Activated naive CD4-positive, alpha-beta T cell treated with anti-CD3 and anti-CD28 coated beads, Interleukin-2, amount 10 ng/mL, durations not matched to agents 7 days and 5 days (primary cell): ENCODE measurements around the gene ADK.
"Not testable (repeated sequence)": the region's sequence is repeated elsewhere in the genome, so short reads cannot be mapped to it uniquely, and the experiment has no call there.

Source experiments
- CTCF ChIA-PET: fragments of 350-600 bp; sonication (Branson Sonifier 250); formaldehyde crosslinking; loops from one replicate; lab custom pipeline; 2021; ENCODE audit warnings: antibody characterized with exemption; lab: Charles Lee
- DNase-seq: peaks from one replicate; pipeline ENCODE4 v3.0.0-alpha.2; 2020
- H3K27ac Mint-ChIP-seq: one replicate; pipeline ENCODE4 v1.8.0; 2021; ENCODE audit warnings: mild to moderate bottlenecking, moderate library complexity, mixed read lengths
- H3K27me3 Mint-ChIP-seq: one replicate; pipeline ENCODE4 v1.8.0; 2021; ENCODE audit warnings: mild to moderate bottlenecking, mixed read lengths
- H3K36me3 Mint-ChIP-seq: one replicate; pipeline ENCODE4 v1.8.0; 2021; ENCODE audit warnings: mixed read lengths
- H3K4me1 Mint-ChIP-seq: one replicate; pipeline ENCODE4 v1.8.0; 2021; ENCODE audit warnings: mixed read lengths
- H3K4me3 Mint-ChIP-seq: one replicate; pipeline ENCODE4 v1.8.0; 2021; ENCODE audit warnings: mild to moderate bottlenecking, moderate library complexity, mixed read lengths
- H3K9me3 Mint-ChIP-seq: one replicate; pipeline ENCODE4 v1.8.0; 2021; ENCODE audit warnings: mixed read lengths

ADK gene

DNA sequence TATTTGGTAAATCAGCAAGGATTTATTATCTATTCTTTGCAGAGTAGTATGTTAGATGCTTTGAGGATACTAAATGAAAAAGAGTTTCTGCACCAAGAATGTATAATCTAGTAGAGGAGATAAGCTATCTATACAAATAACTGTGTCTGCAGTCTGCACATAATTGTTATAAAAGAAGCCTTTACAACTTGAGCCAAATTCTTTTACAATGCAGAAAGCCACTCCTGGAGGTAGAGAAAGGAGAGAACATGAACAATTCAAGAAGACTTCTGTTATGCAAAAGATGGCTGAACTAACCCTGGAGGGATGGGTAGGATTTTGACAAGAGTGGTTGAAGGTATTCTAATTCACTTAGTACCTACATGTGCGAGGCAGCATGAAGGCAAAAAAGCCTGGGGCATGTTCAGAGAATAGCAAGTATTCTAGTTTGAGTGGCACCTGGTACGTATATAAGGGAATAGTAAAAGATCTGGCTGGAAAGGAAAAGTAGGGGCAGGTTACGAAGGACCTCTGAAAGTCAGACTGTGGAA is 424.2 kb downstream of the ADK start:
- CTCF ChIA-PET, result no interaction called here
- no peak for DNase-seq
- H3K9me3 Mint-ChIP-seq, result peaks cover 12% of the 10 kb centered on the region

DNA sequence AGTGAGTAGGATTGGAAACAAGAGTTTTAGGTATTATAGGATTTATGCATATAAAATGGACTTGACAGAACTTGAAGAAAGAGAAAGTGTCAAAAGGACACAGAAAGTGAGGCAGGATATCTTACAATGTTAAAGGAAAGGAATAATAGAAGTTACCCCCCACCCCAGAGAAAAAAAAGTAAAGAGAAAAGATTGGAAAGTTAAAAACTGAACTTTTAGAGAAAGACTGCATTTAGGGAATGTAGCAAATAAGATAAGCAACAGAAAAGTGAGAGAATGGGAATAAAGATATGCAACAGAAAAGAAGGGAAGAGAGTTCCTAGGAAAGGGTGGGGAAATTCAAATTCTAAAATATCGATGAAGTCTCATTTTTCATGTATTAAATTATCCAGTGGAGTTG is 424.9 kb downstream of the ADK start:
- peaks cover 17% of the 10 kb centered on the region for H3K9me3 Mint-ChIP-seq
- no peaks in the 10 kb centered on the region for H3K27me3 Mint-ChIP-seq
- H3K4me1 Mint-ChIP-seq, result peaks cover 7% of the 10 kb centered on the region
- no peak for DNase-seq
- peaks cover 40% of the 10 kb centered on the region for H3K36me3 Mint-ChIP-seq
- H3K27ac Mint-ChIP-seq, result no peak overlapping the region
- no peak overlapping the region for H3K4me3 Mint-ChIP-seq
- CTCF ChIA-PET, result no interaction called here

More for the DNA sequence above, 424.2 kb downstream of the ADK start:
- Mint-ChIP-seq H3K27me3 (no peaks in the 10 kb centered on the region), H3K27ac (no peak overlapping the region), H3K36me3 (peaks cover 35% of the 10 kb centered on the region), H3K4me3 (no peak overlapping the region), H3K4me1 (peaks cover 7% of the 10 kb centered on the region)

GRCh38 chr10:74576586-74576985 is 425.6 kb downstream of the ADK start:
- DNase-seq, result no peak
- H3K4me1 Mint-ChIP-seq, result peaks cover 7% of the 10 kb centered on the region
- no peak overlapping the region for H3K4me3 Mint-ChIP-seq
- peaks cover 19% of the 10 kb centered on the region for H3K9me3 Mint-ChIP-seq
- H3K36me3 Mint-ChIP-seq, result peaks cover 42% of the 10 kb centered on the region
- no peaks in the 10 kb centered on the region for H3K27me3 Mint-ChIP-seq
- no peak overlapping the region for H3K27ac Mint-ChIP-seq
- CTCF ChIA-PET, result no interaction called here

- Mint-ChIP-seq H3K9me3 (peaks cover 10% of the 10 kb centered on the region), H3K4me1 (peaks cover 28% of the 10 kb centered on the region), H3K36me3 (peaks cover 28% of the 10 kb centered on the region)
- H3K27ac Mint-ChIP-seq, CTCF ChIA-PET, H3K27me3 Mint-ChIP-seq, H3K4me3 Mint-ChIP-seq, DNase-seq: not testable (repeated sequence)
Observed at GRCh38 chr10:74580438-74580837, 429.4 kb downstream of the ADK start.

GRCh38 chr10:74582566-74582965 is 431.5 kb downstream of the ADK start:
- no peak overlapping the region for H3K4me3 Mint-ChIP-seq
- DNase-seq, result no peak
- H3K9me3 Mint-ChIP-seq, result peaks cover 10% of the 10 kb centered on the region
- no peak overlapping the region for H3K27ac Mint-ChIP-seq
- H3K4me1 Mint-ChIP-seq, result peaks cover 45% of the 10 kb centered on the region
- H3K27me3 Mint-ChIP-seq, result no peaks in the 10 kb centered on the region
- CTCF ChIA-PET, result no interaction called here
- H3K36me3 Mint-ChIP-seq, result peaks cover 29% of the 10 kb centered on the region

GRCh38 chr10:74585231-74586087 is 434.4 kb downstream of the ADK start:
- H3K36me3 Mint-ChIP-seq, result peaks cover 29% of the 10 kb centered on the region
- peaks cover 10% of the 10 kb centered on the region for H3K9me3 Mint-ChIP-seq
- H3K27ac Mint-ChIP-seq, result peak overlapping the region; percentile 96
- DNase-seq, result peak; percentile 70
- H3K4me1 Mint-ChIP-seq, result peaks cover 70% of the 10 kb centered on the region
- CTCF ChIA-PET, result interaction anchor here (1.2 kb wide), 1 partner anchor 436 kb away, joined by 5 read pairs; no protein-coding TSS in a partner anchor
- no peaks in the 10 kb centered on the region for H3K27me3 Mint-ChIP-seq
- H3K4me3 Mint-ChIP-seq, result peak overlapping the region; percentile 73

DNA sequence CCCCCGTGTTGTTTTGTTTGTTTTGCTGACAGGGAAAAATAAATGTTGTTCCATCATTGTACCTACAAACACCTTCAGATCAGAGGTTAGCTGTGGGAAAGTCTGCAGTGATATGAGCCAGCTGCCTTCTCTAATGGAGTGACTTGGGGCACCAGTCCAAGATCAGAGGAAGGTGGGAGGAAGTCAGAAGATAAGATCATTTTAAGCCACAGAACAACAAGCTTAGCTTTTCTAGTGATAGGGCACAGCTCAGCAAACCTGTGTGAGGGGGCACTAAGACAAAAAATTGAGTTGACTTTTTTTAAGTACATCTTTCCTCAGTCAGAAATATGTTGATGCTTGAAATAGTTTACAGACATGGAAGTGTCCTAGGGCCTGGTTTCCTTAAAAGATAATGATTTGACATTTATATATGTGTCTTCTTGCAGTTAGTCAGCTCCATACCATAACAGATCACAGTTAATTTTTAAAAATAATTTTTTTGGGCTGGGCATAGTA is 435.1 kb downstream of the ADK start:
- peak overlapping the region; percentile 73 for H3K4me3 Mint-ChIP-seq
- H3K4me1 Mint-ChIP-seq, result peaks cover 72% of the 10 kb centered on the region
- H3K27me3 Mint-ChIP-seq, result no peaks in the 10 kb centered on the region
- CTCF ChIA-PET, result interaction anchor here (1.2 to 1.3 kb wide), 2 partner anchors 153 to 436 kb away, joined by 3 to 5 read pairs; no protein-coding TSS in a partner anchor
- peak overlapping the region; percentile 96 for H3K27ac Mint-ChIP-seq
- peaks cover 5% of the 10 kb centered on the region for H3K9me3 Mint-ChIP-seq
- DNase-seq, result peak; percentile 60
- peaks cover 24% of the 10 kb centered on the region for H3K36me3 Mint-ChIP-seq

GRCh38 chr10:74587109-74587854 is 436.3 kb downstream of the ADK start:
- no peaks in the 10 kb centered on the region for H3K27me3 Mint-ChIP-seq
- H3K4me1 Mint-ChIP-seq, result peaks cover 73% of the 10 kb centered on the region
- DNase-seq, result no peak
- H3K36me3 Mint-ChIP-seq, result peaks cover 19% of the 10 kb centered on the region
- no peaks in the 10 kb centered on the region for H3K9me3 Mint-ChIP-seq
- peak overlapping the region; percentile 89 for H3K27ac Mint-ChIP-seq
- CTCF ChIA-PET, result interaction anchor here (1.3 kb wide), 1 partner anchor 152 kb away, joined by 3 read pairs; no protein-coding TSS in a partner anchor
- H3K4me3 Mint-ChIP-seq, result no peak overlapping the region

DNA sequence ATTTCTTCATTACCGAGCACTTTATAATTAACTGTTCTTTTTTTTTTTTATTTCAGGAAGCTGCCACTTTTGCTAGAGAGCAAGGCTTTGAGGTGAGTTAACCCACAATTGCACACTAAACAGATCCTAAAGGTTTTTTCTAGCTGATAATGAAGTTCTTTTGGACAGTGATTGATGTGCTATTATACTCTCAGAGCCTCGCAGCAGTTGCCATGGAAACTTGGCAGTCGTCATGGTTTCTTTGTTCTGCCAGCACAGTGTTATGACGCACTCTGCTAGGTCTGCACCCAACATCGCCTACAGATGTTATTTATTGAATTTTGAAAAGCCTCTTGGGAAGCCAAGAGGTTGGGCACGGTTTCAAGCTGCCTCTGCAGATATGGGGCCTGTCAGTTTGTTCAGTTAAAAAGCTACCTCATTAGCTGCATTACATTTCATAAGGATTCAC is 438.2 kb downstream of the ADK start:
- H3K27me3 Mint-ChIP-seq, result no peaks in the 10 kb centered on the region
- peak; percentile 92 for DNase-seq
- H3K27ac Mint-ChIP-seq, result peak overlapping the region; percentile 82
- H3K4me1 Mint-ChIP-seq, result peaks cover 60% of the 10 kb centered on the region
- H3K4me3 Mint-ChIP-seq, result no peak overlapping the region
- CTCF ChIA-PET, result interaction anchor here (1.9 kb wide), 1 partner anchor 149 kb away, joined by 7 read pairs; no protein-coding TSS in a partner anchor
- H3K36me3 Mint-ChIP-seq, result peaks cover 13% of the 10 kb centered on the region
- H3K9me3 Mint-ChIP-seq, result no peaks in the 10 kb centered on the region

- Mint-ChIP-seq H3K27ac (peak overlapping the region; percentile 82), H3K4me1 (peaks cover 54% of the 10 kb centered on the region)
- CTCF ChIA-PET, result interaction anchor here (1.9 kb wide), 1 partner anchor 149 kb away, joined by 7 read pairs; no protein-coding TSS in a partner anchor
Observed at GRCh38 chr10:74589851-74590250, 438.8 kb downstream of the ADK start.

GRCh38 chr10:74593470-74593869 is 442.4 kb downstream of the ADK start:
- Mint-ChIP-seq H3K27ac (no peak overlapping the region), H3K4me1 (peaks cover 31% of the 10 kb centered on the region)

More at GRCh38 chr10:74589851-74590250, 438.8 kb downstream of the ADK start:
- H3K4me3 Mint-ChIP-seq, result no peak overlapping the region
- no peaks in the 10 kb centered on the region for H3K27me3 Mint-ChIP-seq
- H3K9me3 Mint-ChIP-seq, result no peaks in the 10 kb centered on the region
- no peak for DNase-seq
- H3K36me3 Mint-ChIP-seq, result peaks cover 13% of the 10 kb centered on the region

DNA sequence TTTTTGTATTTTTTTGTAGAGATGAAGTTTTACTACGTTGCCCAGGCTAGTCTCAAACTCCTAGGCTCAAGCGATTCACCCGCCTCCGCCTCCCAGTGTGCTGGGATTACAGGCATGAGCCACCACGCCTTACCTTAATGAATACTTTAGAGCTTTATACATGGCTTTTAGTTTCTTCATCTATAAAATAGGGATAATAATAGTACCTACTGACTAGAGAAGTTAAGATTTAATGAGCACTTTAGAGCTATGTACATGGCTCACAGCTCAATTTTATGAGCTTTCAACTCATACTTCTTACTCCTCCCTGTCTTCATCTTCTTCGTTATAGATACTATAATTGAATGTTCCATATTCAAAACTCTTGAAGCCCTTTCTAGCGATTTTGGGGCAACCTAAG is 445.7 kb downstream of the ADK start:
- Mint-ChIP-seq H3K9me3 (no peaks in the 10 kb centered on the region), H3K27ac (no peak overlapping the region), H3K36me3 (peaks cover 5% of the 10 kb centered on the region), H3K27me3 (no peaks in the 10 kb centered on the region), H3K4me3 (no peak overlapping the region), H3K4me1 (peaks cover 8% of the 10 kb centered on the region)
- CTCF ChIA-PET, result no interaction called here
- no peak for DNase-seq

More at GRCh38 chr10:74593470-74593869, 442.4 kb downstream of the ADK start:
- Mint-ChIP-seq H3K9me3 (no peaks in the 10 kb centered on the region), H3K36me3 (peaks cover 7% of the 10 kb centered on the region), H3K27me3 (no peaks in the 10 kb centered on the region), H3K4me3 (no peak overlapping the region)
- CTCF ChIA-PET, result interaction anchor here (0.6 kb wide), 1 partner anchor 300 kb away, joined by 5 read pairs; no protein-coding TSS in a partner anchor
- no peak for DNase-seq

DNA sequence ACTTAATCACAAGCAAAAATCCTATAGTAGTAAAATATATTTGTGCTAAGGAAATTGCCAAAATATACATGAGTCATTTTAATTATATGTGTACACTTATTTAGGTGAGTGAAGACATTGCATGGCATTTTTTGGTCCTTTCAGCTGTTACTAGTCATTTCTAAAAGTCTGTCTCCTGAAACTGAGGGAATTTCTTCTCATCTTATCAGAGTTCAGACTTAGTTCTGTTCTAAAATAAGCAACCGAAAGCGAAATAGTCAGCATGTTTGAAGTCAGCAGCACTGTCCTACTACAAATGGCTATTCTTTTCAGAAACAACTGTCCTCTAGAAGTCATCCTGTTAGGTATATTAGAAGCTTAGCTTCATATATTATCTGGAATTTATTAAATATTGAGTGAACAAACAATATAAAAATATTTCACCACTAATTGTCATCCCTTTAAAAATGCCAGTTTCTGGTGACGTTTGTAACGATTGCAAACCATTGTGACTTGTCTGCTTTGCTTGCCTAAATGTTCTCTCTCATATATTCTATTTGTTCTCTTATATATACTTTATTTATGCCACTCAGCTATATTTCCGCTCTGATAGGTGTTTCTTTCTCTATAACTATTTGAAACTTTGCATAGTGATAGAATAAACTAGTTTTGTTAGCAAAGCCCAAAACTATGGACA is 448.0 kb downstream of the ADK start:
- H3K4me1 Mint-ChIP-seq, result peaks cover 8% of the 10 kb centered on the region
- H3K4me3 Mint-ChIP-seq, result no peak overlapping the region
- peaks cover 4% of the 10 kb centered on the region for H3K9me3 Mint-ChIP-seq
- CTCF ChIA-PET, result no interaction called here
- no peak for DNase-seq
- no peaks in the 10 kb centered on the region for H3K27me3 Mint-ChIP-seq
- no peak overlapping the region for H3K27ac Mint-ChIP-seq
- peaks cover 13% of the 10 kb centered on the region for H3K36me3 Mint-ChIP-seq
